Neuronal stem cell (in vitro differentiated cells): ENCODE measurements around the gene ZDHHC11.

Source experiments
- DNase-seq: peaks from one replicate; pipeline ENCODE4 v3.0.0-alpha.2; 2013; ENCODE audit warnings: low spot score
- H2AFZ ChIP-seq: one replicate; pipeline ENCODE4 v1.6.1; 2013; ENCODE audit warnings: mild to moderate bottlenecking, low read length, inconsistent platforms
- H2AK5ac ChIP-seq: 2 replicates; pipeline ENCODE4 v1.6.1; 2013; ENCODE audit warnings: low read depth, mild to moderate bottlenecking, inconsistent platforms, low read length, moderate library complexity, mixed read lengths
- H2BK120ac ChIP-seq: 2 replicates; pipeline ENCODE4 v1.6.1; 2013; ENCODE audit warnings: low read depth, mild to moderate bottlenecking, inconsistent platforms, low read length, moderate library complexity, mixed read lengths
- H2BK12ac ChIP-seq: one replicate; pipeline ENCODE4 v1.6.1; 2013; ENCODE audit warnings: low read length, inconsistent platforms
- H2BK15ac ChIP-seq: 2 replicates; pipeline ENCODE4 v1.6.1; 2013; ENCODE audit warnings: mild to moderate bottlenecking, low read length, inconsistent platforms, mixed read lengths
- H2BK5ac ChIP-seq: one replicate; pipeline ENCODE4 v1.6.1; 2013; ENCODE audit warnings: inconsistent platforms, mild to moderate bottlenecking, low read length, moderate library complexity
- H3K14ac ChIP-seq: one replicate; pipeline ENCODE4 v1.6.1; 2013; ENCODE audit warnings: low read length, inconsistent platforms
- H3K18ac ChIP-seq: 2 replicates; pipeline ENCODE4 v1.6.1; 2013; ENCODE audit warnings: low read length, inconsistent platforms
- H3K23ac ChIP-seq: 2 replicates; pipeline ENCODE4 v1.6.1; 2013; ENCODE audit warnings: low read depth, mild to moderate bottlenecking, mixed read lengths, low read length, inconsistent platforms; ENCODE audit not compliant: poor library complexity
- H3K27ac ChIP-seq: replicated peaks from 3 replicates; pipeline ENCODE4 v1.5.1; 2013; ENCODE audit warnings: low read length, inconsistent platforms
- H3K27me3 ChIP-seq, 3 experiments: 2 replicates each; pipeline ENCODE4 v1.6.1; 2013; ENCODE audit warnings: low read length in 3 of 3, mild to moderate bottlenecking in 2 of 3, inconsistent platforms in 1 of 3, low read depth in 1 of 3, mixed read lengths in 1 of 3, moderate library complexity in 1 of 3; ENCODE audit not compliant: control insufficient read depth in 3 of 3, insufficient read depth in 3 of 3
- H3K36me3 ChIP-seq, 2 donors: replicated peaks in 1 of 2; 2 replicates each; pipeline ENCODE4 v1.6.1; 2013; ENCODE audit warnings: low read length in 2 of 2; ENCODE audit not compliant: control insufficient read depth in 2 of 2, insufficient read depth in 2 of 2
- H3K4ac ChIP-seq: 2 replicates; pipeline ENCODE4 v1.6.1; 2013; ENCODE audit warnings: inconsistent platforms, mild to moderate bottlenecking, low read length, moderate library complexity
- H3K4me1 ChIP-seq, 2 donors: 1 replicate in 1 of 2; 2 replicates in 1 of 2; pipeline ENCODE4 v1.6.1; 2013; ENCODE audit warnings: low read length in 2 of 2, low read depth in 1 of 2; ENCODE audit not compliant: control insufficient read depth in 2 of 2, insufficient read depth in 1 of 2
- H3K4me2 ChIP-seq: one replicate; pipeline ENCODE4 v1.6.1; 2013; ENCODE audit warnings: mild to moderate bottlenecking, low read length, inconsistent platforms; ENCODE audit not compliant: insufficient read depth, poor library complexity, severe bottlenecking
- H3K4me3 ChIP-seq, 2 donors: 2 replicates each; pipeline ENCODE4 v1.5.1; 2013; ENCODE audit warnings: low read length in 2 of 2, mild to moderate bottlenecking in 2 of 2, inconsistent platforms in 1 of 2, moderate library complexity in 1 of 2
- H3K79me1 ChIP-seq: one replicate; pipeline ENCODE4 v1.6.1; 2013; ENCODE audit warnings: low read depth, mild to moderate bottlenecking, inconsistent platforms, low read length, moderate library complexity
- H3K9ac ChIP-seq: one replicate; pipeline ENCODE4 v1.6.1; 2013; ENCODE audit warnings: mild to moderate bottlenecking, low read depth, low read length, inconsistent platforms; ENCODE audit not compliant: poor library complexity
- H3K9me3 ChIP-seq, 2 donors: replicated peaks in 1 of 2; 2 replicates each; pipeline versions ENCODE3 to v1.6.1; 2013; ENCODE audit warnings: low read length in 2 of 2, mild to moderate bottlenecking in 2 of 2, inconsistent platforms in 1 of 2, low read depth in 1 of 2, mixed read lengths in 1 of 2, moderate library complexity in 1 of 2; ENCODE audit not compliant: control insufficient read depth in 2 of 2, insufficient read depth in 1 of 2
- H4K8ac ChIP-seq: one replicate; pipeline ENCODE4 v1.6.1; 2013; ENCODE audit warnings: low read depth, mild to moderate bottlenecking, inconsistent platforms, low read length, moderate library complexity
- H4K91ac ChIP-seq: one replicate; pipeline ENCODE4 v1.6.1; 2013; ENCODE audit warnings: low read length, low read depth, mild to moderate bottlenecking, inconsistent platforms; ENCODE audit not compliant: poor library complexity
- WGBS, 2 donors: extraction: QIAGEN DNeasy Blood & Tissue Kit; methylation state at CpG; one replicate each; pipeline ENCODE4 v1.1.7; 2013; ENCODE audit warnings: missing lambda C conversion rate in 2 of 2, mixed read lengths in 1 of 2; ENCODE audit not compliant: insufficient read length in 2 of 2, insufficient replicate concordance in 1 of 2; ENCODE audit errors: extremely low coverage in 2 of 2; 5-methylcytosine and 5-hydroxymethylcytosine counted together

The ZDHHC11 gene

DNA sequence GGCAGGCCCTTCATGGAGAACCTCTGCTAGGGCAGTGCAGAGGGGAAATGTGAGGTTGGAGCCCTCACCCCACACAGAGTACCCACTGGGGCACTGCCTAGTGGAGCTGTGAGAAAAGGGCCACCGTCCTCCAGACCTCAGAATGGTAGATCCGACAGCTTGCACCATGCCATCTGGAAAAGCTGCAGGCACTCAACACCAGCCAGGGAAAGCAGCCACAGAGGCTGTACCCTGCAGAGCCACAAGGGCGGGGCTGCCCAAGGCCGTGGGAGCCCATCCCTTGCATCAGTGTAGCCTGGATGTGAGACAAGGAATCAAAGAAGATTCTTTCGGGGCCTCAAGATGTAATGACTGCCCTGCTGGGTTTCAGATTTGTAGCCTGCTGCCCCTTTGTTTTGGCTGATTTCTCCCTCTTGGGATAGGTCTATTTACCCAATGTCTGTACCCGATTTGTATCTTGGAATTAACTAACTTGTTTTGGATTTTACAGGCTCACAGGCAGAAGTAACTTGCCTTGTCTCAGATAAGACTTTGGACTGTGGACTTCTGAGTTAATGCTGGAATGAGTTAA lies 16.6 kb upstream of the ZDHHC11 start:
- Histone ChIP-seq H2AK5ac (no peak overlapping the region), H2BK120ac (no peak overlapping the region), H3K9ac (peak overlapping the region; percentile 61), H3K4ac (no peak overlapping the region), H2BK15ac (no peak overlapping the region), H3K36me3 (peaks cover 85 to 100% of the 10 kb centered on the region in 2 donors), H3K18ac (no peak overlapping the region), H3K9me3 (no peaks in the 10 kb centered on the region), H2AFZ (no peak overlapping the region), H4K8ac (no peak overlapping the region), H2BK12ac (no peak overlapping the region), H3K23ac (no peak overlapping the region), H2BK5ac (no peak overlapping the region), H3K4me2 (no peak overlapping the region), H3K4me3 (no peak overlapping the region), H3K27ac (no peak overlapping the region), H3K4me1 (no peaks in the 10 kb centered on the region), H3K27me3 (no peaks in the 10 kb centered on the region), H3K14ac (no peak overlapping the region), H3K79me1 (peaks cover 7% of the 10 kb centered on the region), H4K91ac (no peak overlapping the region)
- no peak for DNase-seq
- no CpG with 5 or more reads among the region's 6 CpGs for WGBS, 2 donors

DNA sequence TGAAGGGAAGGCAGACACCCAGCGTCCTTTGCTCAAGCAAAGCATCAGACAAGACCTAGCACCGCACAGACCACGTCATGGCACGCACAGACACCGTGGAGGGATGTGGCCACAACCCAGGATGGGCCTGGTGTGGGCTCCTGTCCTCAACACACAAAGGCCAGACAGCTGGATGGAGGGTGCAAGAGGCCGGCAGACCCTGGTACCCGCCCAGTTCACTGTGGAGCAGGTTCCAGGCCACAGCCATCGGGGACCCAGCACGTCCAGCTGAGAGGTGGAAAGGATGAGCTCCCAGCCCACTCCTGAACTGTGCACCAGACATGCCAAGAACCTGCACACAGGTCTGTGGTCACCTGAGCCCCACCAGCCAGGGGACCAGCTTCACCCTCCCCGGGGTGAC lies 15.0 kb upstream of the ZDHHC11 start:
- no peaks in the 10 kb centered on the region for H3K27me3 ChIP-seq
- H3K79me1 ChIP-seq = peaks cover 10% of the 10 kb centered on the region

DNA sequence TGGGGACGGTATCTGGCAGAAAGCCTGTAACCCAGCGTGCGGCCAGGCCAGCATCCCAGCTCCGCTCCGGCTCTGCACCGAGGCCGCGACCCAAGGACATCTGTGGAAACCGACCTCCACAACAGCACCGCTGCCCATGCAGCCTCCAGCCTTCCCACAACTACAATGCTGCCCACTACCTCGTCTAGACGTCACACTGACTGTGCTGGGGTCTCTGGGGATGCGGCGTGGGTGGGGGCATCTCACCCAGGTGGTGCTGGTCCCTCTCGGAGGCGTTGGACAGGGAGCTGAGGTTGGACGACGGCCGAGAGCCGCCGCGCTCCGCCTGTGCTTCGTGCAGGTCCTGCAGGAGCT lies 14.4 kb upstream of the ZDHHC11 start:
- Histone ChIP-seq H3K4me3 (no peak overlapping the region), H3K4me1 (no peaks in the 10 kb centered on the region), H3K23ac (no peak overlapping the region), H3K14ac (no peak overlapping the region), H3K79me1 (peaks cover 13% of the 10 kb centered on the region), H3K9me3 (no peaks in the 10 kb centered on the region), H2BK5ac (no peak overlapping the region), H3K27ac (no peak overlapping the region), H3K4me2 (no peak overlapping the region), H4K8ac (no peak overlapping the region), H3K18ac (no peak overlapping the region), H2BK15ac (no peak overlapping the region), H3K27me3 (no peaks in the 10 kb centered on the region), H3K4ac (no peak overlapping the region), H2AK5ac (no peak overlapping the region), H2BK12ac (no peak overlapping the region), H3K36me3 (peaks cover 67 to 88% of the 10 kb centered on the region in 2 donors), H4K91ac (no peak overlapping the region), H2BK120ac (no peak overlapping the region), H2AFZ (no peak overlapping the region), H3K9ac (peak overlapping the region; percentile 72)
- WGBS, 2 donors = no CpG with 5 or more reads among the region's 24 CpGs
- no peak for DNase-seq

More for the DNA sequence above, 15.0 kb upstream of the ZDHHC11 start:
- H2BK5ac ChIP-seq = no peak overlapping the region
- no peak overlapping the region for H2BK120ac ChIP-seq
- no peak overlapping the region for H3K27ac ChIP-seq
- no peaks in the 10 kb centered on the region for H3K4me1 ChIP-seq
- no peak overlapping the region for H4K91ac ChIP-seq
- no peaks in the 10 kb centered on the region for H3K9me3 ChIP-seq
- no peak overlapping the region for H3K4ac ChIP-seq
- no peak overlapping the region for H3K14ac ChIP-seq
- no CpG with 5 or more reads among the region's 10 CpGs for WGBS, 2 donors
- peak overlapping the region; percentile 40 for H3K18ac ChIP-seq
- peak overlapping the region in 1 of 2 donors; percentile 46 for H3K4me3 ChIP-seq
- H2AK5ac ChIP-seq = no peak overlapping the region
- no peak overlapping the region for H4K8ac ChIP-seq
- peak overlapping the region; percentile 32 for H3K23ac ChIP-seq
- no peak overlapping the region for H2BK15ac ChIP-seq
- peaks cover 69 to 94% of the 10 kb centered on the region in 2 donors for H3K36me3 ChIP-seq
- no peak overlapping the region for H3K4me2 ChIP-seq
- peak overlapping the region; percentile 14 for H3K9ac ChIP-seq
- no peak for DNase-seq
- no peak overlapping the region for H2BK12ac ChIP-seq
- H2AFZ ChIP-seq = no peak overlapping the region

DNA sequence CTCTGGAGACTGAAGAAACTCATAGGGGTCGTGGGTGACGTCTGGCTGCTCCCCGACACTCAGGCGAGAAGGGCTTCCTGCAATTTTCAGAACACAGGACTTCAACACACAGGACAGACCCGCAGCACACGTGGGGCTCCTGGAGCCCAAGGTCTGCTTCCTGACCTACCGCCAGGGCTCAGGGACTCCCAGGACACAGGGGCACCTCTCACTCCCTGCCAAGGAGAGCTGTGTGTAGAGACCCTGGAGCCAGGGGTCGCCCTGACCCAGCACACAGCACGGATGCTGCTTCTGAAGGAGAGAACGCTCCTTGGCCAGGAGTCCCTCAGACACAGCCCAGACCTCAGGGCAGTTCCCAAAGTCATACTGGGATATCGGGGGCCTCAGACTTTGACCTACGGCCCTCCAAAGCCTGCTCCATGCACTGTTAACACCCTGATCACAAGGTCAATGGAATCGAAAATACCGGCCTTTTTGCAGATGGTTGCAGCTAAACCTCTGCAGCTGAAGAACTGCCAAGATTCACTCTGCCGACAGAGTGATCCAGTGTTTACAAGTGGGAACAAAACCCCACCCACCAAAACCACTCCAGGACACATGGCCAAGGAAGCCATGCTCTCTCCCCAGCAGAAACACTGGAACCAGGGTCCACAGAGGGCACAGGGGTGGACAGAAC lies 13.8 kb upstream of the ZDHHC11 start:
- H3K23ac ChIP-seq = no peak overlapping the region
- no peak overlapping the region for H2AK5ac ChIP-seq
- H3K9ac ChIP-seq = peak overlapping the region; percentile 72
- H3K27ac ChIP-seq = no peak overlapping the region
- no peak overlapping the region for H3K14ac ChIP-seq
- H3K4me3 ChIP-seq = no peak overlapping the region
- no peaks in the 10 kb centered on the region for H3K9me3 ChIP-seq
- H2BK120ac ChIP-seq = no peak overlapping the region
- no peaks in the 10 kb centered on the region for H3K27me3 ChIP-seq
- H3K79me1 ChIP-seq = peaks cover 13% of the 10 kb centered on the region
- no peak overlapping the region for H2BK12ac ChIP-seq
- H2BK5ac ChIP-seq = no peak overlapping the region
- no peak overlapping the region for H3K18ac ChIP-seq
- H3K36me3 ChIP-seq = peaks cover 65 to 83% of the 10 kb centered on the region in 2 donors
- H3K4ac ChIP-seq = no peak overlapping the region
- H2BK15ac ChIP-seq = no peak overlapping the region
- no peaks in the 10 kb centered on the region for H3K4me1 ChIP-seq
- H3K4me2 ChIP-seq = no peak overlapping the region
- no peak for DNase-seq
- no peak overlapping the region for H2AFZ ChIP-seq
- H4K8ac ChIP-seq = no peak overlapping the region
- no peak overlapping the region for H4K91ac ChIP-seq
- no CpG with 5 or more reads among the region's 15 CpGs for WGBS, 2 donors
